Subcutaneous adipose tissue (tissue), 4 donors: ENCODE measurements around the gene OPA1. TPM values are rescaled to one million over a fixed set of nuclear protein-coding genes. Genes with fewer than 3 reads are reported as not detected.

Source experiments
- total RNA-seq, 4 donors: library from RNA; depleted of rRNA; stranded (reverse); fragments of >200 nt; gene quantifications; one replicate each; pipeline ENCODE4 v1.1.0, GENCODE V29; 2016
- TF ChIP-seq, protein P1 (sequence below): fragments of 450-650 bp; IDR thresholded peaks from one replicate; pipeline ENCODE4 v1.5.1; 2016; ENCODE audit warnings: low read depth, mild to moderate bottlenecking, control low read depth, antibody characterized with exemption, moderate library complexity

Gene OPA1
- total RNA-seq, 4 donors from 2014 or later = 44.4 to 68.5 (median 58.0) TPM

- TF ChIP-seq, protein P1, sequence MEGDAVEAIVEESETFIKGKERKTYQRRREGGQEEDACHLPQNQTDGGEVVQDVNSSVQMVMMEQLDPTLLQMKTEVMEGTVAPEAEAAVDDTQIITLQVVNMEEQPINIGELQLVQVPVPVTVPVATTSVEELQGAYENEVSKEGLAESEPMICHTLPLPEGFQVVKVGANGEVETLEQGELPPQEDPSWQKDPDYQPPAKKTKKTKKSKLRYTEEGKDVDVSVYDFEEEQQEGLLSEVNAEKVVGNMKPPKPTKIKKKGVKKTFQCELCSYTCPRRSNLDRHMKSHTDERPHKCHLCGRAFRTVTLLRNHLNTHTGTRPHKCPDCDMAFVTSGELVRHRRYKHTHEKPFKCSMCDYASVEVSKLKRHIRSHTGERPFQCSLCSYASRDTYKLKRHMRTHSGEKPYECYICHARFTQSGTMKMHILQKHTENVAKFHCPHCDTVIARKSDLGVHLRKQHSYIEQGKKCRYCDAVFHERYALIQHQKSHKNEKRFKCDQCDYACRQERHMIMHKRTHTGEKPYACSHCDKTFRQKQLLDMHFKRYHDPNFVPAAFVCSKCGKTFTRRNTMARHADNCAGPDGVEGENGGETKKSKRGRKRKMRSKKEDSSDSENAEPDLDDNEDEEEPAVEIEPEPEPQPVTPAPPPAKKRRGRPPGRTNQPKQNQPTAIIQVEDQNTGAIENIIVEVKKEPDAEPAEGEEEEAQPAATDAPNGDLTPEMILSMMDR = no peak
These were observed 45.8 kb downstream of the OPA1 start for GRCh38 chr3:193638833-193639232.

- TF ChIP-seq, protein P1 = no peak
These were observed 47.2 kb downstream of the OPA1 start for GRCh38 chr3:193640165-193640715.

GRCh38 chr3:193640728-193641439, 47.9 kb downstream of the OPA1 start:
- TF ChIP-seq, protein P1 = no peak

- TF ChIP-seq, protein P1 = no peak
These were observed 48.4 kb downstream of the OPA1 start for GRCh38 chr3:193641440-193641775.

GRCh38 chr3:193645806-193646205, 52.8 kb downstream of the OPA1 start:
- TF ChIP-seq, protein P1 = no peak

- TF ChIP-seq, protein P1 = no peak
These were observed 55.6 kb downstream of the OPA1 start for GRCh38 chr3:193648542-193649076.

DNA sequence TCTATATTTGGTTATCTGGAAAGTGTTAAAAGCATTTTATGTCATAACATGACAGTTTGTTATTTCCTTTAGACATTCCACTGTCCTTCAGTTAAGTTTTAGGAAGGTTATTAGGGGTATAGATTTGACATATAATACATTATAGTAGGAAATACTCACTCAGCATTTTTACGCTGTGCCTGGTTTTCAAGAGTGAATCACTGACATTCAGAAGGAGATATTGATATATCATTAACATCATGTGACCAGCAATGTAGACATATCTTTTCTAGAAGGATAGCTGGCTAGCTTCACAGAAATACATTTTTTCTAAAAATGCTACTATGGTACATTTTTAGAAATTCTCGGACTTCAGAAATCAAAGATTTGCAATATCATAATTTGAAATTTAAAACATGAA, 57.6 kb downstream of the OPA1 start:
- TF ChIP-seq, protein P1 = no peak
